ENCODE results near the gene ZNF579. TPM values are rescaled to one million over a fixed set of nuclear protein-coding genes. Genes with fewer than 3 reads are reported as not detected.
"Not testable (repeated sequence)": the region's sequence is repeated elsewhere in the genome, so short reads cannot be mapped to it uniquely, and the experiment has no call there.

The ZNF579 gene
- polyA plus RNA-seq, 1 donor from 2014 or later: 7.4 TPM

- H2AFZ ChIP-seq (ENCODE audit: low read depth, low read length): no peak overlapping the region
- no peak overlapping the region for H3K27ac ChIP-seq (ENCODE audit: low read length)
- H3K9me2 ChIP-seq (ENCODE audit: insufficient read depth, low read length): no peaks in the 10 kb centered on the region
- H3K4me3 ChIP-seq (ENCODE audit: low read length): no peak overlapping the region
- no peaks in the 10 kb centered on the region for H3K36me3 ChIP-seq (ENCODE audit: insufficient read depth, low read length)
- TF ChIP-seq MXI1 (conservative IDR thresholded peaks at IDR 0.05; ENCODE audit: poor library complexity, severe bottlenecking) (no peak), RAD21 (conservative IDR thresholded peaks at IDR 0.05) (no peak), POLR2AphosphoS5 (IDR thresholded peaks at IDR 0.05) (no peak), SMC3 (conservative IDR thresholded peaks at IDR 0.05; ENCODE audit: poor library complexity) (no peak), EP300 (conservative IDR thresholded peaks at IDR 0.05; ENCODE audit: poor library complexity, severe bottlenecking) (no peak), EZH2 (IDR thresholded peaks at IDR 0.05; ENCODE audit: borderline replicate concordance, insufficient read depth, low read length, poor library complexity, severe bottlenecking) (no peak)
- TF ChIP-seq, protein P1, sequence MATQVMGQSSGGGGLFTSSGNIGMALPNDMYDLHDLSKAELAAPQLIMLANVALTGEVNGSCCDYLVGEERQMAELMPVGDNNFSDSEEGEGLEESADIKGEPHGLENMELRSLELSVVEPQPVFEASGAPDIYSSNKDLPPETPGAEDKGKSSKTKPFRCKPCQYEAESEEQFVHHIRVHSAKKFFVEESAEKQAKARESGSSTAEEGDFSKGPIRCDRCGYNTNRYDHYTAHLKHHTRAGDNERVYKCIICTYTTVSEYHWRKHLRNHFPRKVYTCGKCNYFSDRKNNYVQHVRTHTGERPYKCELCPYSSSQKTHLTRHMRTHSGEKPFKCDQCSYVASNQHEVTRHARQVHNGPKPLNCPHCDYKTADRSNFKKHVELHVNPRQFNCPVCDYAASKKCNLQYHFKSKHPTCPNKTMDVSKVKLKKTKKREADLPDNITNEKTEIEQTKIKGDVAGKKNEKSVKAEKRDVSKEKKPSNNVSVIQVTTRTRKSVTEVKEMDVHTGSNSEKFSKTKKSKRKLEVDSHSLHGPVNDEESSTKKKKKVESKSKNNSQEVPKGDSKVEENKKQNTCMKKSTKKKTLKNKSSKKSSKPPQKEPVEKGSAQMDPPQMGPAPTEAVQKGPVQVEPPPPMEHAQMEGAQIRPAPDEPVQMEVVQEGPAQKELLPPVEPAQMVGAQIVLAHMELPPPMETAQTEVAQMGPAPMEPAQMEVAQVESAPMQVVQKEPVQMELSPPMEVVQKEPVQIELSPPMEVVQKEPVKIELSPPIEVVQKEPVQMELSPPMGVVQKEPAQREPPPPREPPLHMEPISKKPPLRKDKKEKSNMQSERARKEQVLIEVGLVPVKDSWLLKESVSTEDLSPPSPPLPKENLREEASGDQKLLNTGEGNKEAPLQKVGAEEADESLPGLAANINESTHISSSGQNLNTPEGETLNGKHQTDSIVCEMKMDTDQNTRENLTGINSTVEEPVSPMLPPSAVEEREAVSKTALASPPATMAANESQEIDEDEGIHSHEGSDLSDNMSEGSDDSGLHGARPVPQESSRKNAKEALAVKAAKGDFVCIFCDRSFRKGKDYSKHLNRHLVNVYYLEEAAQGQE (IDR thresholded peaks at IDR 0.05; ENCODE audit: borderline replicate concordance): no peak
- H3K9ac ChIP-seq (ENCODE audit: low read length): no peak overlapping the region
- no peaks in the 10 kb centered on the region for H3K79me2 ChIP-seq (replicated peaks; ENCODE audit: insufficient read depth, low read length)
- no peaks in the 10 kb centered on the region for H3F3A ChIP-seq (ENCODE audit: insufficient read depth, low read length, poor library complexity, severe bottlenecking)
- no peaks in the 10 kb centered on the region for H4K20me1 ChIP-seq (ENCODE audit: insufficient read depth)
- H3K27me3 ChIP-seq (ENCODE audit: insufficient read depth, low read depth, low read length): no peaks in the 10 kb centered on the region
- no peak overlapping the region for H3K4me2 ChIP-seq (ENCODE audit: low read length)
- no peaks in the 10 kb centered on the region for H3K9me3 ChIP-seq (ENCODE audit: low read length)
Measured at GRCh38 chr19:55535965-55536350, 44.7 kb downstream of the ZNF579 start.

DNA sequence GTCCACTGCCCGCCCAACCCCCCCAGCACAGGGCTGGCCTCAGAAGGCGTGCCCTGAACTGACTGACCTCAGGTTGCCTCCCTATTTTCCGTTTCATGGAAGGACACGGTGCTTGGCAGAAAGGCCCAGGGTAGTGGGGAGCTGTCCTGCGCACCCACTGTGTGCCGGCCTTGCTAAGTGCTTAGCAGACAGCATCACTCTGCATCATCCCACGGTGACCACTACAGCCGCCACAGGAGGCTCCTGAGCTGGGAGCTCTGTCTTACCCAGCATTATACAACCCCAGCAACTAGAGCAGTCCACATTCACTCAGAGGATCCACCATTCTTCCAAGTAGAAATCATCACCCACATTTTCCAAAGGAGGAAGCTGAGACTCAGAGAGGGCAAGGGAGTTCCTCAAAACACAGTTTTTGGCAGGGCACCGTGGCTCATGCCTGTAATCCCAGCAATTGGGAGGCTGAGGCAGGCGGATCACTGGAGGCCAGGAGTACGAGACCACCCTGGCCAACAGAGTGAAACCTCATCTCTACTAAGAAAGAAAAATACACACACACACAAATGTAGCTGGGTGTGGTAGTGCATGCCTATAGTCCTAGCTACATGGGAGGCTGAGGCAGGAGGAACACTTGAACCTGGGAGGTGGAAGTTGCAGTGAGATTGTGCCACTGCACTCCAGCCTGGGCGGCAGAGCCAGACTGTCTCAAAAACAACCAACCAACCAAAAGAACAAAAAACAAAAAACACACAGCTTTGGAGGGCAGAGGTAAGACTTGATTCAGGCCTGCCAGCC lies 45.3 kb downstream of the ZNF579 start:
- no peaks in the 10 kb centered on the region for H3K36me3 ChIP-seq (ENCODE audit: insufficient read depth, low read length)
- no peaks in the 10 kb centered on the region for H4K20me1 ChIP-seq (ENCODE audit: insufficient read depth)
- H3K27me3 ChIP-seq (ENCODE audit: insufficient read depth, low read depth, low read length): no peaks in the 10 kb centered on the region
- H2AFZ ChIP-seq (ENCODE audit: low read depth, low read length): no peak overlapping the region
- H3K27ac ChIP-seq (ENCODE audit: low read length): no peak overlapping the region
- H3F3A ChIP-seq (ENCODE audit: insufficient read depth, low read length, poor library complexity, severe bottlenecking): no peaks in the 10 kb centered on the region
- H3K9me2 ChIP-seq (ENCODE audit: insufficient read depth, low read length): no peaks in the 10 kb centered on the region
- no peaks in the 10 kb centered on the region for H3K79me2 ChIP-seq (replicated peaks; ENCODE audit: insufficient read depth, low read length)
- H3K4me3 ChIP-seq (ENCODE audit: low read length): no peak overlapping the region
- H3K4me2 ChIP-seq (ENCODE audit: low read length): no peak overlapping the region
- H3K9me3 ChIP-seq (ENCODE audit: low read length): no peaks in the 10 kb centered on the region
- no peak overlapping the region for H3K9ac ChIP-seq (ENCODE audit: low read length)
- TF ChIP-seq CTCF (IDR thresholded peaks at IDR 0.05; ENCODE audit: poor library complexity, severe bottlenecking) (no peak), SMC3 (conservative IDR thresholded peaks at IDR 0.05; ENCODE audit: poor library complexity) (no peak), EZH2 (IDR thresholded peaks at IDR 0.05; ENCODE audit: borderline replicate concordance, insufficient read depth, low read length, poor library complexity, severe bottlenecking) (no peak), RAD21 (conservative IDR thresholded peaks at IDR 0.05) (no peak)

DNA sequence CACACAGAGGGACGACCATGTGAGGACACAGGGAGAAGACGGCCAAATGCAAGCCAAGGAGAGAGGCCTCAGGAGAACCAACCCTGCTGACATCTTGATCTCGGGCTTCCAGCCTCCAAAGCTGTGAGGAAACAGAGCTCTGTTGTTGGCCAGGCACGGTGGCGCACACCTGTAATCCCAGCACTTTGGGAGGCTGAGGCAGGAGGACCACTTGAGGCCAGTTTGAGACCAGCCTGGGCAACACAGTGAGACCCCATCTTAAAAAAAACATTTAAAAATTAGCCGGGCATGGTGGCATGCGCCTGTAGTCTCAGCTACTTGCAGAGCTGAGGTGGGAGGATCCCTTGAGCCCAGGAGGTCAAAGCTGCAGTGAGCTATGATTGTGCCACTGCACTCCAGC lies 46.4 kb downstream of the ZNF579 start:
- not testable (repeated sequence) for H2AFZ ChIP-seq (ENCODE audit: low read depth, low read length); H3K4me2 ChIP-seq (ENCODE audit: low read length); H3K9ac ChIP-seq (ENCODE audit: low read length); H3K79me2 ChIP-seq (replicated peaks; ENCODE audit: insufficient read depth, low read length); H3K9me3 ChIP-seq (ENCODE audit: low read length); H3K27ac ChIP-seq (ENCODE audit: low read length); H3K27me3 ChIP-seq (ENCODE audit: insufficient read depth, low read depth, low read length); H3F3A ChIP-seq (ENCODE audit: insufficient read depth, low read length, poor library complexity, severe bottlenecking); H4K20me1 ChIP-seq (ENCODE audit: insufficient read depth); H3K36me3 ChIP-seq (ENCODE audit: insufficient read depth, low read length); H3K4me3 ChIP-seq (ENCODE audit: low read length); H3K9me2 ChIP-seq (ENCODE audit: insufficient read depth, low read length)

All from neural cell (in vitro differentiated cells).